Naive B cell (primary cell): ENCODE data around the gene ABCC10. TPM values are rescaled to one million over a fixed set of nuclear protein-coding genes. Genes with fewer than 3 reads are reported as not detected.

ENCODE experiments used
- polyA plus RNA-seq, 6 donors: library from polyadenylated mRNA; unstranded; fragments of 300-500 nt; fragmentation: Illumina TruSeq; gene quantifications; one replicate each; pipeline ENCODE4 v1.2.3, GENCODE V29; 2021; ENCODE audit warnings: low read depth in 6 of 6

ABCC10 gene
- polyA plus RNA-seq, 6 donors from 2014 or later: 9.0 to 21.0 (median 12.3) TPM

Other genes starting within 250 kb of the ABCC10 start
- 10 to 100 TPM in 3 of 6 donors, 1 to 10 TPM in 3; 1.2 to 16.5 (median 9.5) TPM for gene CUL9, start 245.3 kb upstream of the ABCC10 start, polyA plus RNA-seq
- gene DNPH1, start 198.1 kb upstream of the ABCC10 start, polyA plus RNA-seq: 100 to 1,000 TPM; 101 to 176 (median 133) TPM
- not detected for gene TTBK1, start 184.1 kb upstream of the ABCC10 start, polyA plus RNA-seq
- under 1 TPM in 1 of 6 donors, not detected in 5; 0.54 TPM for gene SLC22A7, start 129.3 kb upstream of the ABCC10 start, polyA plus RNA-seq
- gene CRIP3, start 118.7 kb upstream of the ABCC10 start, polyA plus RNA-seq: 1 to 10 TPM; 2.7 to 7.8 (median 5.3) TPM
- 100 to 1,000 TPM in 1 of 6 donors, 10 to 100 TPM in 5; 25.2 to 105 (median 43.4) TPM for gene ZNF318, start 57.9 kb upstream of the ABCC10 start, polyA plus RNA-seq
- gene DLK2, start 28.0 kb downstream of the ABCC10 start, polyA plus RNA-seq: under 1 TPM in 4 of 6 donors, not detected in 2; 0.34 to 0.39 (median 0.39) TPM
- 10 to 100 TPM in 3 of 6 donors, 1 to 10 TPM in 3; 6.9 to 16.7 (median 9.2) TPM for gene TJAP1, start 50.0 kb downstream of the ABCC10 start, polyA plus RNA-seq
- gene LRRC73, start 82.8 kb downstream of the ABCC10 start, polyA plus RNA-seq: not detected
- 10 to 100 TPM; 72.5 to 97.5 (median 89.9) TPM for gene YIPF3, start 89.4 kb downstream of the ABCC10 start, polyA plus RNA-seq
- 10 to 100 TPM in 4 of 6 donors, 1 to 10 TPM in 2; 9.3 to 19.8 (median 13.1) TPM for gene POLR1C, start 89.5 kb downstream of the ABCC10 start, polyA plus RNA-seq
- gene XPO5, start 148.5 kb downstream of the ABCC10 start, polyA plus RNA-seq: 10 to 100 TPM in 1 of 6 donors, 1 to 10 TPM in 5; 5.0 to 15.3 (median 7.7) TPM
- gene POLH, start 148.6 kb downstream of the ABCC10 start, polyA plus RNA-seq: 10 to 100 TPM; 15.1 to 41.4 (median 19.1) TPM
- 10 to 100 TPM in 1 of 6 donors, 1 to 10 TPM in 5; 2.5 to 17.3 (median 3.8) TPM for gene GTPBP2, start 201.7 kb downstream of the ABCC10 start, polyA plus RNA-seq
- 10 to 100 TPM; 21.3 to 31.4 (median 27.9) TPM for gene MAD2L1BP, start 208.3 kb downstream of the ABCC10 start, polyA plus RNA-seq
- gene RSPH9, start 217.5 kb downstream of the ABCC10 start, polyA plus RNA-seq: 1 to 10 TPM in 4 of 6 donors, under 1 TPM in 1, not detected in 1; 0.96 to 1.9 (median 1.5) TPM